ENCODE data around the gene NTM.

The NTM gene

DNA sequence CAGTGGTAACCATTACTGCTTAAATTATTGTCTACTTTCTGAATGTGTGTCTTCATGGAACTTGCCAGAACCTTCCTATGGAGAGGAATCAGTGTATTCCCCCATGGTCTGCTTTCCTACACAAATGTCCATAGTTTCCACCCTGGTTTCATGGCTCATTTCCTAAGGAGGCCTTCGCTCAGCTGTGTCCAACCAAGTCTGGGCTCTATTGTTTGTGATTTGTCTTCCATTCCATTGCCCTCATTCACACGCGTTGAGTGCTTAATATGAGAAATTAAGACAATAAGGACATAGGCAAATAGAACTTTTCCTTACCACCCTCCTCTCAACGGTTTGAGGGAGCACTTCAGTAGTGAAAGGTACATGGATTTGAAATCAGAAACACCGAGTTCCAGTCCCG is 510.6 kb downstream of the NTM start:
- DNase-seq (ENCODE audit: low read depth), result no peak
- H3K4me3 ChIP-seq (ENCODE audit: low read depth, low read length), result no peak overlapping the region

DNA sequence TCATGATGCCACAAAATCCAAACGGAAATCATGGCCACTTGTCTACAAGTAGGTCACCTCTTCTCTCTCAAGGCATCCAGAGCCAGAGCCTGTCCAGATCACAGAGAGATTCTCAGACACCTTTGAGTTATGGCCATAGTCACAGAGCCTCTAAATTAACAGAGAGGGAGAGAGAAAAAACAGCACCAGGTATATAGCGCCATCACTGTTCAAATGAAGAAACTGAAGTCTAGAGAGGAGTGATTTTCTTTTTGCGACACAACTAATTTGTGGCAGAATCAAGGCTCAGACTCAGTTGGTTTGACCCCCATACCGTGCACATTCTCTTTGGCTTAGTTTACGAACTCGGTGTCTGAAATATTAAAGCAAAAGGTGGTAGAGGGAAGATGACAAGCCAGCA is 512.9 kb downstream of the NTM start:
- no peak for DNase-seq (ENCODE audit: low read depth)
- no peak overlapping the region for H3K4me3 ChIP-seq (ENCODE audit: low read depth, low read length)

DNA sequence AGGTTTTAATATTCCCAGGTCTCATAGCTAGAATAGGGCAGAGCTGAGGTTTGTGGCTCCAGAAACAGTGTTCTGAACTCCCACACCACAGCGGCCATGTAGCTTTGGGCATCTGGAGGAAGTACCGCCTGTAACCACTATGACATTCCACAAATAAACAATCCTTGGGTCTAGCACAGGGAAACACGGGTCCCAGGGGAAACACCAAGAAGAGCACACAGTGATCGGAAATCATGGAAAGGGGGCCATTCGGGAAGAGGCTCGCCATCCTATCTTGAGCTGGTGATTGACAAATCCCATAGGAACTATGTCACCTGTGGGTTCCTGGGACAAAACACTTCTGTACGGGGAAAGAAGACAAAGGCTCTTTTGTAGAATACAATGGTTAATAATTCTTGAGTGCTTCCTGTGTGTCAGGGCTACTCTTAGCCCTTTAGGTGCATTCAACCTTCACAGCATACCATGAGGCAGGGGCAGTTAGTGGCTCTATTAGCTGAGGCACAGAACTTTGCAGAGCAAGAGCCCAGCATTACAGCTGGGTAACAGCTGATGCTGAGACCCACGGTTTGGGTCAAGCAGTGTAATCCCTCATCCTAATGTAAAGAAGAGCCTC is 514.2 kb downstream of the NTM start:
- DNase-seq (ENCODE audit: low read depth), result no peak
- H3K4me3 ChIP-seq (ENCODE audit: low read depth, low read length), result no peak overlapping the region

DNA sequence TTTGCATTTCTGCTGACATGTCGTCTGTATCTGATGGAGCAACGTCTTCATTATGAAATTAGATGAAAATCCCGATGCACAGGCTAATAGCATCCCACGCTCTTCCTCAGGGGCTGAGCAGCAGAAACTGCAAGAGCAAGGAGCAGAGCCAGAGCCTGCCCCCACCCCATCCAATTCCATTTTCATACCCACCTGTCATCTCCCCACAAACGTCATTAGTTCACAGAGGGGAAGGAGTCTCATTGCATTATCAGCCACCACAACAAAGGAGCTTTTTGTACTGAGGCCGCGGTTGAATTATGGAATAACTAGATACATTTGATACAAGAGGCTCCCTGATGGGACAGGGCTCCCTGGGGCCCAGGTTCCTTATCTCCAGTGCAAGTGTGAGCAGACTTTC is 515.0 kb downstream of the NTM start:
- no peak overlapping the region for H3K4me3 ChIP-seq (ENCODE audit: low read depth, low read length)
- DNase-seq (ENCODE audit: low read depth), result no peak

DNA sequence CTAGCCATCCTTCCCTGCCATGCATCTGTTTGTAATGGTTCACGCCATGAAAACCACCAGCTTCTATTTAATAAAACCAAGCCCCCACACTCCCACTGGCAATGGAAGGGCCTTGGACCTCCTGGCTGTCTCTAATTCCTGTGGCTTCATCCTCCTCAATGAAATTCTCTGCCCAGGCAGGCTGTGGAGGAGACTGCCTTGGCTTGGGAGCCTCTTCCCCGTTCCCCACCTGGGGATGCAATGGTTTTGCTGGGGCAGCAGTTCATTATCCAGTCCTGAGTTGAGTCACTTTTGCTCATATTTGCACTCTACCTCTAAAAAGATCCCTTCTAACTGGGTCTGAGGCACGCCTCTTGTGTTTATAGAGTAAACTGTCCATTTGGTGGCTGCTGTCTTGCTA is 515.8 kb downstream of the NTM start:
- no peak overlapping the region for H3K4me3 ChIP-seq (ENCODE audit: low read depth, low read length)
- DNase-seq (ENCODE audit: low read depth), result no peak

DNA sequence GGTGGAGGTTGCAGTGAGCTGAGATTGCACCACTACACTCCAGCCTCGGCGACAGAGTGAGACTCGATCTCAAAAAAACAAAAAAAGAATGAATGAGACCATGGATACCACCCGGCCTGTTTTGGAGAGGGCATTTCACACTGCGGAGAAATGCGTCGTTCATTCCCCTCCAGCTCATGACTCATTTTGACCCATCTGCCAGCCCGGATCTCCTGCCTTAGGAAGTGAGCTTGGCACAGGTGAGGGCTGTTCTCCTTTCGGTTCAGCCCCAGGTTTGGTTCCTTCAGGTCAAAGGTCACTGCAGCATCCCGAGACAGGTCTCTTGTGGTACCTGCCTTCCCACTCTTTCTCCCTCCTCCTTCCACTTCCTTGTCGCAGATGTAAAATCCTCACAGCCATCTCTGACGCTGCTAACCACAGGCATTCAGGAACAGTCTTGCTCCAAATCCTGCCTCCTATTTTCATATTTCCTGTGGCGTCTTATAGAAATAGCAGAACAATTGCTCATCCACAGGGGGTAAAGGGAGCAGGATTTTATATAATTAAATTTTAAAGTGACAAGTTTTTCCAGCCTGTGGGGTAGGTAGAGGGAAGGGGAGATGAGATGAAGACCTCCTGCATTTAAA is 517.9 kb downstream of the NTM start:
- peak; percentile 72 for DNase-seq (ENCODE audit: low read depth)
- H3K4me3 ChIP-seq (ENCODE audit: low read depth, low read length), result no peak overlapping the region

DNA sequence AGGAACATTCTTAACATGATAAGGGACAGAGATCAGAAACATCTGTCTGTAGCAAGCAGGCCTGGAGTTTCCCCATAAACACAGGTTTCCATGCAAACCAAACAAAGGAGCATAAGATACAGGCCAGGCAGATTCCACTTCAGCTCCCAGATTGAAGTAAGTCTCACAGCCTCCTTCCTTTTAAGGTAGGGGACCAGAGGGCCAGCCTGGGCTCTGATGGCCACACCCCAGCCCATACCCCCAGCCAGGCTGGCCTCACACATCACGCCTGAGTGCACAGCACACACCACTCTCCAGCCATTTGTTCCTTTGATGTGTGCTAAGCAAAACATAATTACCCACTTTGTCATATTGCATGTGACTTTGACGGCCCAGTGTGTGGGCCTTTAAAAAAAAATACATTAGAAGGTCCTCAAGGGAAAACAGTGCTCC is 518.7 kb downstream of the NTM start:
- DNase-seq (ENCODE audit: low read depth), result peak; percentile 55
- H3K4me3 ChIP-seq (ENCODE audit: low read depth, low read length), result no peak overlapping the region

DNA sequence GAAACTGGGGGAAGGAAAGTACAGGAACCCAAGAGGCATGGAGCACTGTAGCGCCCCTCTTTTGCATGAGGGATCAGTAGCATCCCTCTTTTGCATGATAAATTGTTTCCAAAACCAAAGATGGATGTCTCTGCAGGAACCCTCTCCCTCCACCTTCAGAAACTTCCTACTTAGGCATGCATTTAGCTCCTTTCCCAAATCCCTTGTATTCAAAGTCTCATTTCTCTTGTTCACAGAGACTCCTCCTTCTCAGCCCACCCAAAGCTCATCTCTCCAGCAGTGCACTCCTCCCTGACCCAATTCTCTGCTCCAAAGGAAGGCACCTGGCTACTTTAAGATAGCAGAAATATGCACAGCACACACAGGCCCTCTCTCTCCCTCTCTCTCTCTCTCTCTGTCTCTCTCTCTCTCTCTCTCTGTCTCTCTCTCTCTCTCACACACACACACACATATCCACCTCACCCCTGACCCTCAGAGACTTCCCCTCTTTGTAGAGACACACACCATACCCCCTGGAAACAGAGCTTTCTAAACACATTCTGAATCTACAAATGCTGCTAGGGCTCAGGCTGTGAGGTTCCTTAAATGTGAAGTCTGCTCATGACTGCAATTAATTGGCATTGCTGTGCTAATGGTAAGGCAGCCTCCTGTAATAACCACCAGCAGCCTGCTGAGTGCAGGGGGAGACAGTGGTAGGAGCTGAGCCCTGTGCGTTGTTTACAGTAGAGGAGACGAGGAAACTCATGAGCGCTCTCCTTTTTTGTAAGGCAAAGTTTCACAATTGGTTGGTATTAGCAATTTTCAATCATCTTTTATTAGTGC is 519.6 kb downstream of the NTM start:
- H3K4me3 ChIP-seq (ENCODE audit: low read depth, low read length), result no peak overlapping the region
- DNase-seq (ENCODE audit: low read depth), result no peak

DNA sequence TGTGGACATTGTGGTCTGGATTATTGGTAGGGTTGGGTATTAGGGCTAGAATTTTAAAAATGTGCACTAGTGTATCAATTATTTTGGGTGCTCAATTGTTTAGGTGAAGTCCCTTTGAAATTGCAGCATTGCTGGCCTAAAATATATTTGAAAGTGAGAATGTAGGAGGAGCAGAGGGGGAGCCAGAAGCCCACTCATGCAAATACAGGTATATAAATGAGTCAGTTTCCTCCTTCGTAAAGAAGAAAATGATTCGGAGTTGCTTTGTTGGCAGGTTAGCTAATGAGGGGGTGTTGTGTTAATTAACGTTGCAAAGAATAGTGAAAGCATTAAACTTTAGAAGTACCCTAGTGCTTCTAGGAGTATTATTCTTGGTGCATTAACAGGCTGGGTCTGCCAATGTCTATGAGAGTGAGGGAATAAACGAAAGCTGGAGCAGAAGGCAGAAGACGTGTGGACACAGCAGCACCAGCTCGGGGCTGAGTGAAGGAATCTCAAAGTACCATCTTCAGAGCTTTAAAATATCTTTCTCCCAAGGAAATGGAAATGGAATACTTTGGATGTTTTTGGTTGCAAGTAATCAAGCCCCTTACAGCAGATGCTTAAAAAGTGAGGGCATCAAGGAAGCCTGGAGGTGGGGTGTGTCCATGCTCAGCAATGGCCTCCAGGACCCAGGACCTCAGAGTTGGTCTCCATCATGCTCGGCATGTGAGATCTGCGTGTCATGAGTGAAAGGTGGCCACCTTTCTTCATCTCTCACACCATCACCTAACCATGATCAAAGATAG is 522.9 kb downstream of the NTM start:
- no peak overlapping the region for H3K4me3 ChIP-seq (ENCODE audit: low read depth, low read length)

DNA sequence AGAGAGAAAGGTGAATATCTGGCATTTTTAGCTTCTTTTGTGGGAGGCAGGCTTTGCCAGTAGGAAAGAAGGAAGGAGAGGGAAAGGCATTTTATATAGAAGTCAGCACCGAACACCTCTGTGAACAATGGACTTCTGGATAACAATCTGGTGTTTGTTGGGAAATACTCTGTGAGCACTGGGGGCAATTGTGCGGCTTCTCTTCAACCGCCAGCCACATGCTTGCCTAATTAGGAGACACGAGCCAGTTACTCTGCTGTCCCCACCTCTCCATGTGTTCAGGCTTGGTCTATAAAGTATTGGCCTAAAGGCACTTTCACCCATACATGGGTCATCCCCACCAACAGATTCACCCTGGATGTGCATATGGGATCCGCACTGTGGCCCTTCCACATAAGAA is 523.6 kb downstream of the NTM start:
- no peak for DNase-seq (ENCODE audit: low read depth)
- no peak overlapping the region for H3K4me3 ChIP-seq (ENCODE audit: low read depth, low read length)

More for the DNA sequence above, 522.9 kb downstream of the NTM start:
- DNase-seq (ENCODE audit: low read depth), result no peak

DNA sequence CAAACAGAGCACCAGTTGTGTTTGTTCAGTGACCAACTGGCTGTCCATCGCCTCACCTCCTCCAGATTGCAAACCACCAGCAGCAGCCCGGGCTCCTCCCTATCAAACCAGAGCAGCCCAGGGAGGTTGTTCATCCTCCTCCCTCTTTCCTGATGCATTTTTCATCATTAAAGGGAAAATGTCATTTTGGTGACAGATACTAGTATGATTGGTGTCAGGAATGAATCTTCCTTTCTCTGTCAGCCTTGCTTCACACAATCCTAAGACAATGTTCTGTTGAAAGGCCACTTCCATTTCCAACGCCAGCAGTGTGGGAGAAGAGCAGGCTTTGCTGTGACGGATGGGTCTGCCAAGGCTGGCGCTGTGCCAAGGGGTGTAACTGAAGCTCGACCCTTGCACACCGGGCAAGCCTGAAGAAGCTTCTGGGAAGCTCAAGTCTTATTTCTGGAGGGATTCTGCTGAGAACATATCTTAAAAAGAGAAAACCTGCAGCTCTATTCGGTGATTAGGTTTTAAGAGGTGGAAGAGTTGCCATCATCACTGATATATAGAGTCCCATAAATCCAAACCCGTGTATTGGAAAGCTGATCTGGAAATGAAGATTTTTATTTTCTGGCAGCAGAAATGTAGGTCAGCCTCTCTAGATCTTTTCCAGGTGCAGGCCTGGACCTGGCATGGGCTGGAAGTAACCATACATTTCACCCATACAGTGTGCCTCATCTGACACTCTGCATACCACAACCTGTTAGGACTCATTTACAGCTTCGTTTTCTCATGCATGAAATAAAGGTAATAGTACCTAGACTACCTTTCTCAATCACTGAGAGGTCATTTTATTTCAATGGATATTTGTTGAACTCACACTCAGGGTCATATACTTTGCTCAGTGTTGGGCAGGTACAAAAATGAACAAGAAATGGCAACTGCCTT is 524.5 kb downstream of the NTM start:
- no peak for DNase-seq (ENCODE audit: low read depth)
- no peak overlapping the region for H3K4me3 ChIP-seq (ENCODE audit: low read depth, low read length)

DNA sequence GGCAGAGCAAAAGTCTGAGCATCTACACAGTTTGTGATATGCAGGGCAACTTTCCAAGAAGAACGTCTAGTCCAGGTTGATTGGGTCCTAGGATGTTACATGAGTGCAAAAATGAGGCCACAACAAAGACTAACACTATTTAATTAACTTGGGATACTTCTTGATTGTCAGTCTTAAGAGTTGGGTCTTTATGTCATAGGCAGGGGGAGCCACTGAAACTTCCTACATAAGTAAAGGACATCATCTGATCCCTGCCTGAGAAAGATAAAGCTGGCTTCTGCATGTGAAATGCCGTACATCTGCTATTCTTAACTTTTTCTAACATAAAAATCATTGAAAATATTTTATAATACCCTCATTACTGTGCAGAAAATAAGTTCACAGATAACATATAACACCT is 525.5 kb downstream of the NTM start:
- H3K4me3 ChIP-seq (ENCODE audit: low read depth, low read length), result no peak overlapping the region
- no peak for DNase-seq (ENCODE audit: low read depth)

DNA sequence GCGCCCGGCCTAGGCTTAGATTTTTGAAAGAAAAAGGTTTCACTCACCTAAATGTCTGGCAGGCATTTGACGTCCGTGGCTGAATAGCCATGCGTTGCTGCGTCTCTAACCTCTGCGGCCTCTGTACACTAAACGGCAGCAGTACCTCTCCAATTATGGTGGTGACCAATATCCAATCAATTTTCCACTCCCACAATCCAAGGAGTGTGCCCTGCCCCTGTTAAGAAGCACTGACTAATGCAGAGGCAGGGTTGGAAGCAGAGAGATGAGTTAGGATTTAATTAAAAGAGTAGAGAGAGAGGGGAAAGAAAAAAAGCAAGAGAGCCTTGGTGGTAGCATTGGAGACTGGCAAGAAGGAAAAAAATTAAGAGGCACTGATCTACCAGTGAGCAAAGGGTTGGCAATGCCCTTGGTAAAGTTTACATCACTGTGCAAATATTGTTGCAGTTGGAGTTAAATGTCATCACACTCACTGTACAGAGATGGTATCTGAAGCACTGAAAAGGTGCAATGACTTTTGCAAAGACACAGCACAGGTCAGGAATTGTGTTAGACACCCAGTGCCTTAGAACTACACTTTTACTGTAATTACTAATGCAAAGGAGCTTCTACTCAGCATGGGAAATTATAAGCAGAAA is 526.7 kb downstream of the NTM start:
- H3K4me3 ChIP-seq (ENCODE audit: low read depth, low read length), result no peak overlapping the region
- no peak for DNase-seq (ENCODE audit: low read depth)

DNA sequence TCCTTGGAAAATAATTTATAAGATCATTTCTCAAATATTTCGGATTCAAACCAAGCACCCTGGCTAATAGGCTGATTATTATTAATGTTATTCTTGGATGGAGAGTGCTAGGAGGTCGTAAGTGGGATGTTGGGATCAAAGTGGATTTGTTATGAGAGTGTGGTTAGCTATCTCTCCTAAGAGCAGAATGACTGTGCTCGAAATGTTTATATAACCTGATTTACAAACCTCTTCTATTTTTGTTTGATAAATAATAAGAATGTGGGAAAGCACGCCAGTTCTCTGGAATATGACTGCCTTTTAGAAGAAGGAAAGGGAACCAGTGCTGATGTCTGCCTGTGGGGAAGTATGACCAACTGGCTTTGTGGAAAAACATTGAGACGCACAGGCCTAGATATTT is 527.5 kb downstream of the NTM start:
- H3K4me3 ChIP-seq (ENCODE audit: low read depth, low read length), result no peak overlapping the region
- DNase-seq (ENCODE audit: low read depth), result no peak

DNA sequence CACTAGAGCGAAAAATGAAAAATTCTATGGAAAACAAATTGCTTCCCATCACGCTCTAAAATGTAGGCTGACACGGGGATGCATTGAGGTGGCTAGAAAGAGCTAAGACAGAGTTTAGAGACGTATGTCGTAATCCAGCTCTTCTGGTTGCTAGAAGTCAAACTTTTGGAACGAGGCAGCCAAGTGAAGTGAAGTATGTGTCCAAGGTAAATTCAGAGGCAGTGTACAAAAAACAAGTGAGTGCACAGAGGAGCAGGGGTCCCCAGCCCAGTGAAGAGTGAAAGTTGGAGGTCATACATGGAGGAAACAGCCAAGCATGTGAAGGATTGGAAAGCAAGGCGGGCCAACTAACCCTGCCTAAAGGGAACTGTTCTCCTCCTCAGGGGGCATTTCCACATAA is 528.5 kb downstream of the NTM start:
- DNase-seq (ENCODE audit: low read depth), result no peak

DNA sequence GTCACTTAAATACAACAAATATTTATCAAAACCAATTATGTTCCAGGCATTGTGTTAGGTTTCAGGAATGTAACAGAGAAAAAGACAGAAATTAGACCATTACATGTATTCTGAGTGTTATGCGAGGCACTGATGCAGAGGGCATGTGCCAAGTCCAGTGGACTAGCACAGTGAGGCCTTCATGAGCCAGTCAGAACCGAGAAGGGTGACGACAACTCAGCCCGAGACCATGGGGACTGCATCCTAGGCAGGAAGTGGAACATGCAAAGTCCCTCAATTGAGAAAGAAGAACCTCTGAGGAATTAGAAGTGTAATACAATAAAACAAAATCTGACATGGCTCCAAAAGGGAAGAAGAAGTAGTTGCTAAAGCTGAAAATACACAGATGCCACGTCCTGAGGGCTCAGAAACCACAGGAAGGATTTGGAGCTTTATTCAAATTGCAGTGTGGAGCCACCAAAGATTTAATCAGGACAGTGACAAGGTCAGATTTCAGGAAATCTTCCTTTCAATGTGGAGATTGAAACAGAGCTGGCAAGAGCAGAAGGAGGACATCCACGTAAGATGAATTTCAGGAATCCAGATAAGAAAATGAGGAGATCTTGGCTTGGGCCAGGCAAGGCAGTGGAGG is 529.6 kb downstream of the NTM start:
- H3K4me3 ChIP-seq (ENCODE audit: low read depth, low read length), result no peak overlapping the region
- DNase-seq (ENCODE audit: low read depth), result no peak

More for the DNA sequence above, 528.5 kb downstream of the NTM start:
- H3K4me3 ChIP-seq (ENCODE audit: low read depth, low read length), result no peak overlapping the region

DNA sequence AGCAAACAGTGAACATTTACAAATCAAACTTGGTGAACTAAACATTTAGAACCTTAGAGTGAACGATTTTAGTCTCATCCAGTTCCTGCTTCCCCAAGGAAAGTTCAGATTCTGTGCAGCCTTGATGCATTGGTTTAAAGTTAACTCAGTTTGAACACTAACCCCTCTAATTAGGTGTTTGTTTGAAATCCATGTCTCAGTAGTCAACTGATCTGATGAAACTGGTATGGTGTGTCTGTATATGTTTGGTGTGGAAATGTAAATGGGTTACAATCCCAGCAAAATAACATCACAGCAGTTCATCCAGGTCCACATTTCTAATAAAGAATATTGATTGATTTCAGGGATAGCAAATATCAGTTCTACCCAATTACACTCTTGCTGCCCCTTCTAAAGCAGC is 532.0 kb downstream of the NTM start:
- H3K4me3 ChIP-seq (ENCODE audit: low read depth, low read length), result no peak overlapping the region
- DNase-seq (ENCODE audit: low read depth), result no peak

DNA sequence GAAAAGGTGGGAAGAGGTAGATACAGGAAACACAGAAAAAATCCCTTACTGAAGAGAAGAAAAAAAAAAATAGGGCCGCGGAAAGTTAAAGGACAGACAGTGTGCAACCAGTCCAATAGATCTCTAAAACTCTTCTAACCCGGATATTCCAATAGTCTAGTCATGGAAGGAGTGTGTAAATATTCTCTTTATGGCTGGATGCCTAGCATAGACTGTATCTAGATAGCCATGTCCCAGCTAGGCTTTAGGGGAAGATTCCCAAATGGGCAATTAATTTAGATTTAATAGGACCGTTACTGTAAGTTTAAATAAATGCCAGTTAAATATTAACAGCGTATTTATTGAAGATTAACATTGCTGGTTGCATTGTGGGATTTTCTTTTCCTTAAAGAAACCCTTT is 532.7 kb downstream of the NTM start:
- H3K4me3 ChIP-seq (ENCODE audit: low read depth, low read length), result no peak overlapping the region
- DNase-seq (ENCODE audit: low read depth), result no peak

Measured in skeletal muscle cell (primary cell).